ENCODE measurements around the gene ADARB1. TPM values are rescaled to one million over a fixed set of nuclear protein-coding genes. Genes with fewer than 3 reads are reported as not detected.

Gene ADARB1
- total RNA-seq, 1 donor from 2014 or later: 14.5 TPM

GRCh38 chr21:45085700-45086099, 11.3 kb downstream of the ADARB1 start:
- Mint-ChIP-seq H3K27ac (ENCODE audit: unreplicated experiment) (no peak overlapping the region), H3K27me3 (ENCODE audit: unreplicated experiment) (no peaks in the 10 kb centered on the region), H3K4me1 (ENCODE audit: unreplicated experiment) (peaks cover 13% of the 10 kb centered on the region), H3K4me3 (ENCODE audit: unreplicated experiment) (no peak overlapping the region), H3K36me3 (ENCODE audit: low read depth, unreplicated experiment) (no peaks in the 10 kb centered on the region), H3K9me3 (ENCODE audit: unreplicated experiment) (no peaks in the 10 kb centered on the region)
- DNase-seq (ENCODE audit: low spot score): no peak
- TF ChIP-seq, protein P1, sequence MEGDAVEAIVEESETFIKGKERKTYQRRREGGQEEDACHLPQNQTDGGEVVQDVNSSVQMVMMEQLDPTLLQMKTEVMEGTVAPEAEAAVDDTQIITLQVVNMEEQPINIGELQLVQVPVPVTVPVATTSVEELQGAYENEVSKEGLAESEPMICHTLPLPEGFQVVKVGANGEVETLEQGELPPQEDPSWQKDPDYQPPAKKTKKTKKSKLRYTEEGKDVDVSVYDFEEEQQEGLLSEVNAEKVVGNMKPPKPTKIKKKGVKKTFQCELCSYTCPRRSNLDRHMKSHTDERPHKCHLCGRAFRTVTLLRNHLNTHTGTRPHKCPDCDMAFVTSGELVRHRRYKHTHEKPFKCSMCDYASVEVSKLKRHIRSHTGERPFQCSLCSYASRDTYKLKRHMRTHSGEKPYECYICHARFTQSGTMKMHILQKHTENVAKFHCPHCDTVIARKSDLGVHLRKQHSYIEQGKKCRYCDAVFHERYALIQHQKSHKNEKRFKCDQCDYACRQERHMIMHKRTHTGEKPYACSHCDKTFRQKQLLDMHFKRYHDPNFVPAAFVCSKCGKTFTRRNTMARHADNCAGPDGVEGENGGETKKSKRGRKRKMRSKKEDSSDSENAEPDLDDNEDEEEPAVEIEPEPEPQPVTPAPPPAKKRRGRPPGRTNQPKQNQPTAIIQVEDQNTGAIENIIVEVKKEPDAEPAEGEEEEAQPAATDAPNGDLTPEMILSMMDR (IDR thresholded peaks at IDR 0.05; ENCODE audit: unreplicated experiment): no peak

DNA sequence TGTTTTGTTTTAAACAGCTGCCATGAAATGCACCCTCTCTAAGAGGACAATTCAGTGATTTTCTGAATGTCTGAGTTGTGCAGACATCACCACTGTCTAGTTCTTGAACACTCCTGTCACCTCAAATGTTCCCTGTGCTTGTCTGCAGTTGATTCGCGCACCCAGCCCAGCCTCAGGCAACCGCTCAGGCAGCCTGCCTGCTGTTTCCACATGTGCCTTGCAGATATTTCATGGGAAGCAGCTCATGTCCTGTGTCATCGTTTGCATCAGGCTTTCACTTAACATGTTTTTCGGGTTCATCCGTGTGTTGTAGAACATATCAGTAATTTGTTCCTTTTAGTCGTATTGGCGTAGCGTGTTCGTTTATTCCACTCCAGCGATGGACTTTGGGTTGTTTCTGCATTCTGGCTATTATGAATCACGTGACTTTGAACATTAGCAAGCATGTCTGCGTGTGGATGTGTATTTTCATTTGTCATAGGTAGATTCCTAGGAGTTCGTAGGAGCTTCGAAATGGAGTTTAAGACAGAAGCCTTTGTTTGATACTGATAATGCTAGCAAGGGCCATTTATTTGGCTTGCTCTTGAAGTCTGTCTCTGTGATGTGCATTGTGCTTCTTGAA, 12.1 kb downstream of the ADARB1 start:
- H3K27ac Mint-ChIP-seq (ENCODE audit: unreplicated experiment): no peak overlapping the region
- TF ChIP-seq, protein P1 (IDR thresholded peaks at IDR 0.05; ENCODE audit: unreplicated experiment): no peak
- no peaks in the 10 kb centered on the region for H3K27me3 Mint-ChIP-seq (ENCODE audit: unreplicated experiment)
- H3K4me3 Mint-ChIP-seq (ENCODE audit: unreplicated experiment): no peak overlapping the region
- H3K36me3 Mint-ChIP-seq (ENCODE audit: low read depth, unreplicated experiment): no peaks in the 10 kb centered on the region
- no peaks in the 10 kb centered on the region for H3K9me3 Mint-ChIP-seq (ENCODE audit: unreplicated experiment)
- no peak for DNase-seq (ENCODE audit: low spot score)
- H3K4me1 Mint-ChIP-seq (ENCODE audit: unreplicated experiment): peaks cover 16% of the 10 kb centered on the region

- peaks cover 22% of the 10 kb centered on the region for H3K4me1 Mint-ChIP-seq (ENCODE audit: unreplicated experiment)
- H3K36me3 Mint-ChIP-seq (ENCODE audit: low read depth, unreplicated experiment): no peaks in the 10 kb centered on the region
- H3K27me3 Mint-ChIP-seq (ENCODE audit: unreplicated experiment): no peaks in the 10 kb centered on the region
- TF ChIP-seq, protein P1 (IDR thresholded peaks at IDR 0.05; ENCODE audit: unreplicated experiment): no peak
- DNase-seq (ENCODE audit: low spot score): no peak
- no peak overlapping the region for H3K27ac Mint-ChIP-seq (ENCODE audit: unreplicated experiment)
- H3K4me3 Mint-ChIP-seq (ENCODE audit: unreplicated experiment): no peak overlapping the region
- no peaks in the 10 kb centered on the region for H3K9me3 Mint-ChIP-seq (ENCODE audit: unreplicated experiment)
Observed at GRCh38 chr21:45087022-45087823, 12.8 kb downstream of the ADARB1 start.

- Mint-ChIP-seq H3K36me3 (ENCODE audit: low read depth, unreplicated experiment) (no peaks in the 10 kb centered on the region), H3K9me3 (ENCODE audit: unreplicated experiment) (no peaks in the 10 kb centered on the region), H3K27ac (ENCODE audit: unreplicated experiment) (no peak overlapping the region), H3K4me1 (ENCODE audit: unreplicated experiment) (peaks cover 24% of the 10 kb centered on the region), H3K4me3 (ENCODE audit: unreplicated experiment) (no peak overlapping the region), H3K27me3 (ENCODE audit: unreplicated experiment) (no peaks in the 10 kb centered on the region)
- no peak for DNase-seq (ENCODE audit: low spot score)
- TF ChIP-seq, protein P1 (IDR thresholded peaks at IDR 0.05; ENCODE audit: unreplicated experiment): no peak
Observed at GRCh38 chr21:45088116-45088515, 13.7 kb downstream of the ADARB1 start.

DNA sequence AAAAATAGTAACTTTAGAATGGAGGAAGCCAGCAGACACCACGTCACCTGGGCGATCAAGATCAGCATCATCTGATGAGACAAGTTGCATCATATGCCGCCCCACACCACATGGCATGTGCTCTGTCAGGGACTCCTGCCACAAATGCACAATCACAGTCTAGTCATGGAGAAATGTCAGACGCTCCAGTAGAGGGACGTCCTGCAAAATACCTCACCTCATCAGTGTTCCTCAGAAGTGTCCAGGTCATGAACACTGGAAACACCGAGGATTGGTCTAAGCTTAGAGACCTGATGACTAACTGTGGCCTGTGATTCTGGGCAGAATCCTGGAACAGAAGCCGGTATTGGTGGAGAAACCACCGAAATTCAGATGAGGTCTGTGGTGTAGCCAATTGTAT, 14.3 kb downstream of the ADARB1 start:
- peaks cover 28% of the 10 kb centered on the region for H3K4me1 Mint-ChIP-seq (ENCODE audit: unreplicated experiment)
- no peaks in the 10 kb centered on the region for H3K36me3 Mint-ChIP-seq (ENCODE audit: low read depth, unreplicated experiment)
- TF ChIP-seq, protein P1 (IDR thresholded peaks at IDR 0.05; ENCODE audit: unreplicated experiment): no peak
- H3K9me3 Mint-ChIP-seq (ENCODE audit: unreplicated experiment): no peaks in the 10 kb centered on the region
- no peak overlapping the region for H3K4me3 Mint-ChIP-seq (ENCODE audit: unreplicated experiment)
- DNase-seq (ENCODE audit: low spot score): no peak
- no peak overlapping the region for H3K27ac Mint-ChIP-seq (ENCODE audit: unreplicated experiment)
- H3K27me3 Mint-ChIP-seq (ENCODE audit: unreplicated experiment): no peaks in the 10 kb centered on the region

All from endothelial cell (in vitro differentiated cells).